HFF-Myc (cell line): Measurements from ENCODE around the gene AGMO.

Experiments used
- DNase-seq: peaks from one replicate; pipeline ENCODE4 v3.0.0-alpha.2; 2011; ENCODE audit warnings: low read depth; ENCODE audit errors: extremely low read depth
- H3K4me3 ChIP-seq: replicated peaks from 2 replicates; pipeline ENCODE4 v1.5.1; 2011; ENCODE audit warnings: low read depth, mild to moderate bottlenecking, control low read depth, low read length
- CTCF ChIP-seq: IDR thresholded peaks from 2 replicates; pipeline ENCODE4 v1.5.1; 2012; ENCODE audit warnings: mild to moderate bottlenecking, low read depth, low read length, control low read depth; ENCODE audit errors: missing control alignments

Gene AGMO

GRCh38 chr7:15561835-15562234, at the start of gene AGMO:
Gene AGMO, minus strand, starts transcription at chr7:15562015.
- H3K4me3 ChIP-seq = no peak within 1 kb of the TSS
- DNase-seq = no peak
- no peak for TF ChIP-seq CTCF

GRCh38 chr7:15610503-15610902, 48.7 kb upstream of the AGMO start:
- no peak for DNase-seq
- no peak for TF ChIP-seq CTCF
- no peak overlapping the region for H3K4me3 ChIP-seq

GRCh38 chr7:15609287-15609686, 47.5 kb upstream of the AGMO start:
- DNase-seq = no peak
- no peak for TF ChIP-seq CTCF
- no peak overlapping the region for H3K4me3 ChIP-seq

GRCh38 chr7:15607529-15608210, 45.9 kb upstream of the AGMO start:
- DNase-seq = no peak
- TF ChIP-seq CTCF = no peak
- no peak overlapping the region for H3K4me3 ChIP-seq

GRCh38 chr7:15606561-15606960, 44.7 kb upstream of the AGMO start:
- no peak overlapping the region for H3K4me3 ChIP-seq
- DNase-seq = no peak
- no peak for TF ChIP-seq CTCF

- DNase-seq = no peak
- no peak overlapping the region for H3K4me3 ChIP-seq
- no peak for TF ChIP-seq CTCF
Measured at GRCh38 chr7:15604166-15604565, 42.4 kb upstream of the AGMO start.

GRCh38 chr7:15603124-15603523, 41.3 kb upstream of the AGMO start:
- no peak for TF ChIP-seq CTCF
- no peak overlapping the region for H3K4me3 ChIP-seq
- DNase-seq = no peak
